Erythroblast (primary cell): ENCODE data around the gene YIPF1.
A peak's percentile ranks its signal among the peaks of the same experiment; 100 is the strongest.

Experiments
- DNase-seq, 2 experiments: peaks; one replicate each; lab custom pipeline; 2025; lab: John Stamatoyannopoulos, UW
- GATA1 ChIP-seq: IDR thresholded peaks from 2 replicates; pipeline ENCODE4 v1.6.1; 2011; ENCODE audit warnings: low read depth, mild to moderate bottlenecking, control low read depth, low read length, moderate library complexity
- POLR2A ChIP-seq: IDR thresholded peaks from 2 replicates; pipeline ENCODE4 v1.6.1; 2011; ENCODE audit warnings: mild to moderate bottlenecking, low read length

The YIPF1 gene

GRCh38 chr1:53909946-53910345 lies 20.3 kb upstream of the YIPF1 start:
- no peak for DNase-seq
- no peak for TF ChIP-seq POLR2A
- no peak for TF ChIP-seq GATA1

- DNase-seq, result no peak
Measured at GRCh38 chr1:53906121-53906520, 16.5 kb upstream of the YIPF1 start.

GRCh38 chr1:53905509-53905908 lies 15.9 kb upstream of the YIPF1 start:
- no peak for DNase-seq
- no peak for TF ChIP-seq POLR2A
- TF ChIP-seq GATA1, result no peak

More at GRCh38 chr1:53906121-53906520, 16.5 kb upstream of the YIPF1 start:
- TF ChIP-seq POLR2A (no peak), GATA1 (no peak)

- no peak for DNase-seq
- TF ChIP-seq POLR2A (no peak), GATA1 (no peak)
Measured at GRCh38 chr1:53902235-53903138, 12.9 kb upstream of the YIPF1 start.

- no peak for DNase-seq
- TF ChIP-seq POLR2A (no peak), GATA1 (no peak)
Measured at GRCh38 chr1:53899708-53900107, 10.1 kb upstream of the YIPF1 start.

GRCh38 chr1:53899206-53899628 lies 9.6 kb upstream of the YIPF1 start:
- DNase-seq, result no peak
- no peak for TF ChIP-seq POLR2A
- no peak for TF ChIP-seq GATA1

- TF ChIP-seq POLR2A (no peak), GATA1 (no peak)
Measured at GRCh38 chr1:53896635-53897229, 7.1 kb upstream of the YIPF1 start.

GRCh38 chr1:53895421-53895820 lies 5.8 kb upstream of the YIPF1 start:
- TF ChIP-seq GATA1 (no peak), POLR2A (no peak)
- DNase-seq, result no peak

More at GRCh38 chr1:53896635-53897229, 7.1 kb upstream of the YIPF1 start:
- no peak for DNase-seq

GRCh38 chr1:53894644-53895043 lies 5.0 kb upstream of the YIPF1 start:
- TF ChIP-seq GATA1 (no peak), POLR2A (no peak)
- DNase-seq, result no peak

GRCh38 chr1:53893999-53894636 lies 4.5 kb upstream of the YIPF1 start, which contains the start of gene DIO1:
Gene DIO1, plus strand, starts transcription at chr1:53894187. Its CDS starts 24 bp downstream, at chr1:53894211.
- no peak for DNase-seq
- TF ChIP-seq POLR2A (no peak), GATA1 (no peak)

GRCh38 chr1:53892911-53893310 lies 3.3 kb upstream of the YIPF1 start:
- DNase-seq, result no peak
- no peak for TF ChIP-seq GATA1
- TF ChIP-seq POLR2A, result no peak

GRCh38 chr1:53891678-53892077 lies 2.1 kb upstream of the YIPF1 start:
- no peak for TF ChIP-seq POLR2A
- no peak for TF ChIP-seq GATA1
- no peak for DNase-seq

GRCh38 chr1:53891018-53891417 lies 1.4 kb upstream of the YIPF1 start:
- peak in 1 of 2 experiments; percentile 43 for DNase-seq
- TF ChIP-seq POLR2A (no peak), GATA1 (no peak)
